Esophagus muscularis mucosa (tissue), 3 donors: ENCODE results near the gene DDX27.

Experiments
- CTCF ChIP-seq, 3 experiments: fragments of 200-600 bp in 2 of 3; fragments of 450-650 bp in 1 of 3; sonication (generic) in 2 of 3; IDR thresholded peaks; one replicate each; pipeline ENCODE4 v1.5.1; 2017 to 2019; ENCODE audit warnings: antibody characterized with exemption in 3 of 3, mild to moderate bottlenecking in 2 of 3, moderate library complexity in 1 of 3
- POLR2A ChIP-seq: fragments of 450-650 bp; IDR thresholded peaks from one replicate; pipeline ENCODE4 v1.6.1; 2017; ENCODE audit warnings: antibody characterized with exemption, moderate library complexity, mild to moderate bottlenecking, low read depth

DNA sequence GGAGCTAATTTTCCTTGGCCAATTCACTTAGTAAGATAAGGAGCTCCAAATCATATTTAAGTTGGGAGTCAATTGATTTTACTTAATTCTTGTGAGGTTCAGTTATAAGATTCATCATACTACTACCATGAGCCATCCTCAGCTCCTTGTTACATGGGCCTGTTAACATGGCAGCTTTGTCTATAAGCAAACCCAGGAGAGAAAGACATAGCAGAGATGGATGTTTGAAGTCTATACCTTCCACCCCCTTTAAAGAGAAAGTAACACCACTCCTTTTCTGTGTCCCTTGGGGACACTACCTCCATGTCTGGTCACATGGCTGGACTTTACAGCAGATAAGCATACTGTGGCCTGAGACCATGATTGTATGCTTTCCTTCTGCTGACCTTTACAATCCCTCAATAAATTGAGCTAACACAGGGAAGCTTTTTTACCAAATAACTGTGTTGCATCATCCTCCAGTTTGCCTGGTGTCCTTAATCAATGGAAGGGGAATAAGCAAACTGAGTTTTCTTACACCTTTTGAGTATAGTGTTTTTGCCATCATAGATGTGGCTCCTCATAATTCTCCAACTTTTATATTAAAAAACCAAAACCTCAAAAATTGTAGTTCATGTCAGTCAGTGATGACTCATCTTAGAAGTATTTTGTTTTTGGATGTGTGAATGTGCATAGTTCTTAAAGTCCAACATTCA lies 68.5 kb downstream of the DDX27 start:
- no peak for TF ChIP-seq POLR2A
- TF ChIP-seq CTCF (IDR thresholded peaks at IDR 0.05): no peak
